ENCODE measurements around the gene MYO5A. TPM values are rescaled to one million over a fixed set of nuclear protein-coding genes. Genes with fewer than 3 reads are reported as not detected.

MYO5A gene
- total and polyA plus RNA-seq, 4 donors: 5.7 to 42.1 (median 22.0) TPM

DNA sequence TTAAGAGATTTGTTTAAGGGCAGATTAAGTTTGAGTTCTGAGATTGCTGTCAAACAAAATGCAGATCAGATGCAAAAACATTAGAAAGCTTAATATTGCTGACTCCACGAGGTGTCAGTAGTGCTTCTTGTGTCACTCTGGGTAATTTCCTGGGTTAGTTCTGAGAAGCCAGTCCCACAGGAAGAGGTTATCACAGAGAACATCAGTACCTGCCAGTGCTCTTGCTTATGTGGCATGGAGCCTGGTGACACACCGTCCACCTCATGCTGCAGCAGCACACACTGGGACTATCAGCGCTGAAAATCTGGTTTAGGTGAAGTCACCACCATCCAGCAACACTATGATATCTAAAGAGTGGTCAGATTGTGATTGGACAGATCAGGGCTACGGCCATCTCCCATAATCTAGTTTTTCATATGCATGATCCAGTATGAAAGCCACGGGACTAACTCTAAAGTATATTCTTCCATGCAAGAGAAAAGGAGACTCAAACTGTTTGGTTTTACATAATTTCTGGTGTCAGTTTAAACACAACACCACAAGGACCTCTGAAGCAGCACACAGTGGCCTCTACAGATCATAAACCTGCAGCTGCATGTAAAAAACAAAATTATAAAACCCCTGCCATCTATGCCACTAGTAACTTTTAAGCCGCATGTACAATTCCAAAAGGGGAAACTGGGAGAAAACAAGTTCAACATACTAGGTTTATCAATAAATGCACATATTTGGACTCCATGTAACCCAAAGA is 197.0 kb downstream of the MYO5A start:
- Histone ChIP-seq H3K4me1 (ENCODE audit: control insufficient read depth in 1 of 2, insufficient read depth in 2 of 2, low read length in 2 of 2) (no peaks in the 10 kb centered on the region), H3K27me3 (ENCODE audit: control insufficient read depth in 1 of 2, insufficient read depth in 2 of 2, low read length in 1 of 2) (no peaks in the 10 kb centered on the region), H3K27ac (ENCODE audit: low read depth in 1 of 2, low read length in 2 of 2) (no peak overlapping the region), H3K9me3 (ENCODE audit: control insufficient read depth, low read length) (no peaks in the 10 kb centered on the region), H3K4me3 (ENCODE audit: low read length in 2 of 2) (no peak overlapping the region), H3K36me3 (ENCODE audit: control insufficient read depth in 1 of 2, insufficient read depth in 2 of 2, low read length in 1 of 2) (peaks cover 2 to 11% of the 10 kb centered on the region in 2 donors)
- no peak for ATAC-seq (ENCODE audit: low FRiP score)
- DNase-seq: no peak
- intact Hi-C loops (cut with DNase I): loop anchor here in 1 of 2 donors (5.0 kb wide), 1 partner anchor 406 kb away; no protein-coding TSS in a partner anchor
- WGBS, 2 donors: 61% methylated on average over 6 of the region's 6 CpGs

DNA sequence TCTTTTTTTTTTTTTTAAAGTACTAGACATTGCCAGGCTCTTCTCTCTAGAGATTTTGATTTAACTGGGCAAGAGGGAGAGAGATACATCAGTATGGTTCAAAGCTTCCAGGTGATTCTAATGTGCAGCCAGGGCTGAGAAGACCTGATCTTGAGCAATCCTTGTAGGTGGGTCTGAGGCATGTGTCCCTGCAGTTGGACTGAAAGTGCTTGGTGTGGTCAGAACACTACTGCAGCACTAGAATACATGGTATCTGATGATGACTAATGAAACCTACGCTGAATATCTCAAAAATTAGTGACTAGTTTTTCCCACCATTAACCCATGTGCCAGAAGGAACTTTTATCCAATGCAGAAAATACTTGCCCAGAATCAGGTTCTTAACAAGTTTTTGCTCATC is 198.7 kb downstream of the MYO5A start:
- intact Hi-C loops (cut with DNase I): loop anchor here in 1 of 2 donors (5.0 kb wide), 1 partner anchor 407 kb away; no protein-coding TSS in a partner anchor
- 94 to 97% methylated on average over 1 of the region's 1 CpG for WGBS, 2 donors
- no peak for ATAC-seq (ENCODE audit: low FRiP score)

DNA sequence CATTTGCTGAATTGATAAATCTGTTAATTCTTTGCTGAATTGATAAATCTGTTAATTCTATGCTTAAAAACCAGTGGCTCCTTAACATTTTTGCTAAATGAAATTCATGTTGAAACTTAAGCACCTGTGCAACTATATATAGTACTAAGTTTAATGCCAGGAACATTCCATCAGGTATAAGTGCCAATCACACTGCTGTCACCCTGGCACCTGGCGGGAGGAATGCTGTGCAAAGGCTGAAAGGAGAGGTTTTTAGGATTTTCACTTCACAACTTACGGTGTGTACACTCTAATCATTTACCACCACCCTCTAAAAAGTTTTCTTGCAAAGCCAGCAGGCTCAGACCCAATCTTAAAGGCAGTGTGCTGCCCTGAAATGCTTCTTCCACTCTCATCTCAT is 199.5 kb downstream of the MYO5A start:
- no peak for ATAC-seq (ENCODE audit: low FRiP score)
- Histone ChIP-seq H3K9me3 (ENCODE audit: control insufficient read depth, low read length) (no peaks in the 10 kb centered on the region), H3K27ac (ENCODE audit: low read depth in 1 of 2, low read length in 2 of 2) (no peak overlapping the region), H3K36me3 (ENCODE audit: control insufficient read depth in 1 of 2, insufficient read depth in 2 of 2, low read length in 1 of 2) (peaks cover 2 to 8% of the 10 kb centered on the region in 2 donors), H3K4me1 (ENCODE audit: control insufficient read depth in 1 of 2, insufficient read depth in 2 of 2, low read length in 2 of 2) (no peaks in the 10 kb centered on the region), H3K4me3 (ENCODE audit: low read length in 2 of 2) (no peak overlapping the region), H3K27me3 (ENCODE audit: control insufficient read depth in 1 of 2, insufficient read depth in 2 of 2, low read length in 1 of 2) (no peaks in the 10 kb centered on the region)
- no peak for DNase-seq
- WGBS, 2 donors: 96 to 98% methylated on average over 2 of the region's 2 CpGs
- intact Hi-C loops (cut with DNase I): no loop called here

More for the DNA sequence above, 198.7 kb downstream of the MYO5A start:
- H3K9me3 ChIP-seq (ENCODE audit: control insufficient read depth, low read length): no peaks in the 10 kb centered on the region
- no peaks in the 10 kb centered on the region for H3K27me3 ChIP-seq (ENCODE audit: control insufficient read depth in 1 of 2, insufficient read depth in 2 of 2, low read length in 1 of 2)
- H3K27ac ChIP-seq (ENCODE audit: low read depth in 1 of 2, low read length in 2 of 2): no peak overlapping the region
- H3K4me1 ChIP-seq (ENCODE audit: control insufficient read depth in 1 of 2, insufficient read depth in 2 of 2, low read length in 2 of 2): no peaks in the 10 kb centered on the region
- H3K4me3 ChIP-seq (ENCODE audit: low read length in 2 of 2): no peak overlapping the region
- peaks cover 2 to 11% of the 10 kb centered on the region in 2 donors for H3K36me3 ChIP-seq (ENCODE audit: control insufficient read depth in 1 of 2, insufficient read depth in 2 of 2, low read length in 1 of 2)
- DNase-seq: no peak

GRCh38 chr15:52328680-52329079 is 200.0 kb downstream of the MYO5A start:
- no peak for DNase-seq
- WGBS, 2 donors: 68 to 91% methylated on average over 2 of the region's 2 CpGs
- Histone ChIP-seq H3K27me3 (ENCODE audit: control insufficient read depth in 1 of 2, insufficient read depth in 2 of 2, low read length in 1 of 2) (no peaks in the 10 kb centered on the region), H3K4me3 (ENCODE audit: low read length in 2 of 2) (no peak overlapping the region), H3K4me1 (ENCODE audit: control insufficient read depth in 1 of 2, insufficient read depth in 2 of 2, low read length in 2 of 2) (no peaks in the 10 kb centered on the region), H3K36me3 (ENCODE audit: control insufficient read depth in 1 of 2, insufficient read depth in 2 of 2, low read length in 1 of 2) (peaks cover 2 to 8% of the 10 kb centered on the region in 2 donors), H3K9me3 (ENCODE audit: control insufficient read depth, low read length) (no peaks in the 10 kb centered on the region), H3K27ac (ENCODE audit: low read depth in 1 of 2, low read length in 2 of 2) (no peak overlapping the region)
- intact Hi-C loops (cut with DNase I): no loop called here
- ATAC-seq (ENCODE audit: low FRiP score): no peak

DNA sequence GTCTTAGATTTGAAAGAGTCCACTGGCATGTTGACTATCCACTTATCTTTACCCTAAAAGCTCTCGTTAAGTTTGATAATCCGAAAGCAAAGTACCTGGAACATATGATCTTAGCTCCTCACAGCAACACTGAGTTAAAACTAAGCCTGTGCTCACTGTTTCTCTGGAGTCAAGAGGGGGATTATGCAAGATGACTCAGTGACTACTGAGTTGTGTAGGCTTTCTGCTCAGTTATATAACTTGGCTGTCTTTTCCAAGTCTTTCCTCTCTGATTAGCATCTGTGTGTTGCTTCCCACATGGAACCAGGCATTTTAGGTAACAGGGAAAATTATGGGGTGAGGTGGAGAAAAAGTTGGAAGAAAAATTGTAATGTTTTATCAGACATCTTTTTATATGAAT is 201.9 kb downstream of the MYO5A start:
- ATAC-seq (ENCODE audit: low FRiP score) (no peak), DNase-seq (no peak)
- no peaks in the 10 kb centered on the region for H3K4me1 ChIP-seq (ENCODE audit: control insufficient read depth in 1 of 2, insufficient read depth in 2 of 2, low read length in 2 of 2)
- no peaks in the 10 kb centered on the region for H3K9me3 ChIP-seq (ENCODE audit: control insufficient read depth, low read length)
- no peaks in the 10 kb centered on the region for H3K27me3 ChIP-seq (ENCODE audit: control insufficient read depth in 1 of 2, insufficient read depth in 2 of 2, low read length in 1 of 2)
- H3K36me3 ChIP-seq (ENCODE audit: control insufficient read depth in 1 of 2, insufficient read depth in 2 of 2, low read length in 1 of 2): peaks cover 2 to 8% of the 10 kb centered on the region in 2 donors
- no peak overlapping the region for H3K27ac ChIP-seq (ENCODE audit: low read depth in 1 of 2, low read length in 2 of 2)
- H3K4me3 ChIP-seq (ENCODE audit: low read length in 2 of 2): no peak overlapping the region
- intact Hi-C loops (cut with DNase I): no loop called here
- 84 to 92% methylated on average over 2 of the region's 2 CpGs for WGBS, 2 donors

GRCh38 chr15:52324109-52324508 is 204.6 kb downstream of the MYO5A start:
- DNase-seq: no peak
- H3K4me3 ChIP-seq (ENCODE audit: low read length in 2 of 2): no peak overlapping the region
- peaks cover 5 to 11% of the 10 kb centered on the region in 2 donors for H3K36me3 ChIP-seq (ENCODE audit: control insufficient read depth in 1 of 2, insufficient read depth in 2 of 2, low read length in 1 of 2)
- no peaks in the 10 kb centered on the region for H3K4me1 ChIP-seq (ENCODE audit: control insufficient read depth in 1 of 2, insufficient read depth in 2 of 2, low read length in 2 of 2)
- intact Hi-C loops (cut with DNase I): no loop called here
- no peaks in the 10 kb centered on the region for H3K9me3 ChIP-seq (ENCODE audit: control insufficient read depth, low read length)
- 7 to 8% methylated on average over 1 of the region's 1 CpG for WGBS, 2 donors
- no peak overlapping the region for H3K27ac ChIP-seq (ENCODE audit: low read depth in 1 of 2, low read length in 2 of 2)
- ATAC-seq (ENCODE audit: low FRiP score): no peak
- H3K27me3 ChIP-seq (ENCODE audit: control insufficient read depth in 1 of 2, insufficient read depth in 2 of 2, low read length in 1 of 2): no peaks in the 10 kb centered on the region

GRCh38 chr15:52318729-52319500 is 209.8 kb downstream of the MYO5A start:
- Histone ChIP-seq H3K4me1 (ENCODE audit: control insufficient read depth in 1 of 2, insufficient read depth in 2 of 2, low read length in 2 of 2) (no peaks in the 10 kb centered on the region), H3K4me3 (ENCODE audit: low read length in 2 of 2) (no peak overlapping the region), H3K27ac (ENCODE audit: low read depth in 1 of 2, low read length in 2 of 2) (no peak overlapping the region), H3K9me3 (ENCODE audit: control insufficient read depth, low read length) (no peaks in the 10 kb centered on the region), H3K36me3 (ENCODE audit: control insufficient read depth in 1 of 2, insufficient read depth in 2 of 2, low read length in 1 of 2) (peaks cover 6 to 9% of the 10 kb centered on the region in 2 donors), H3K27me3 (ENCODE audit: control insufficient read depth in 1 of 2, insufficient read depth in 2 of 2, low read length in 1 of 2) (no peaks in the 10 kb centered on the region)
- DNase-seq (no peak), ATAC-seq (ENCODE audit: low FRiP score) (no peak)
- 94 to 96% methylated on average over 13 of the region's 13 CpGs for WGBS, 2 donors
- intact Hi-C loops (cut with DNase I): no loop called here

DNA sequence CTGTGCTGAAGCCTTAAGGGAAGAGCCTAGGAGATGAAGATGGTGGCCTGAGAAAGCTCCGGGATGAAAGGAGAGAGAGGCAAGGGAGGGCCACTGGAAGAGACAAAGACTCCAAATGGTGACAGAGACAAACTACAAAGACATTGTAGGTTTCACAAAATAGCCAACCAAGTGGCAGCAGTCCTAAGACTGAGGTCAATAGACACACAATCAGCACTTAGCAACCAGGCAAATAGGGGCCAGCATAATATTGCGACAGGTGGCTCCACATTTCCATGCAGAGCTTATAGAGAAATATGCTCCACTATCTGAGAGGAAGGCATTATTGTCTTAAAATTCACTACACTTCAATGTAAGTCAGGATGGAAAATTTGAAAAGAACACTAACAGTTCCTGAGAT is 211.0 kb downstream of the MYO5A start:
- peaks cover 7 to 9% of the 10 kb centered on the region in 2 donors for H3K36me3 ChIP-seq (ENCODE audit: control insufficient read depth in 1 of 2, insufficient read depth in 2 of 2, low read length in 1 of 2)
- H3K9me3 ChIP-seq (ENCODE audit: control insufficient read depth, low read length): no peaks in the 10 kb centered on the region
- WGBS, 2 donors: 93 to 100% methylated on average over 2 of the region's 2 CpGs
- H3K4me3 ChIP-seq (ENCODE audit: low read length in 2 of 2): no peak overlapping the region
- intact Hi-C loops (cut with DNase I): no loop called here
- ATAC-seq (ENCODE audit: low FRiP score): no peak
- H3K27me3 ChIP-seq (ENCODE audit: control insufficient read depth in 1 of 2, insufficient read depth in 2 of 2, low read length in 1 of 2): no peaks in the 10 kb centered on the region
- H3K4me1 ChIP-seq (ENCODE audit: control insufficient read depth in 1 of 2, insufficient read depth in 2 of 2, low read length in 2 of 2): no peaks in the 10 kb centered on the region
- no peak overlapping the region for H3K27ac ChIP-seq (ENCODE audit: low read depth in 1 of 2, low read length in 2 of 2)
- no peak for DNase-seq
